Measurements from ENCODE around the gene RASA4B.
A peak's percentile ranks its signal among the peaks of the same experiment; 100 is the strongest.
"Not testable (repeated sequence)": the region's sequence is repeated elsewhere in the genome, so short reads cannot be mapped to it uniquely, and the experiment has no call there.

The RASA4B gene

GRCh38 chr7:102510575-102510974, 7.0 kb downstream of the RASA4B start:
- not testable (repeated sequence) for DNase-seq

- DNase-seq = not testable (repeated sequence)
Observed at GRCh38 chr7:102507410-102508088, 10.0 kb downstream of the RASA4B start.

- not testable (repeated sequence) for DNase-seq
Observed at GRCh38 chr7:102505298-102506185, 12.0 kb downstream of the RASA4B start.

GRCh38 chr7:102503141-102503540, 14.4 kb downstream of the RASA4B start:
- not testable (repeated sequence) for DNase-seq

GRCh38 chr7:102498321-102498720, 19.3 kb downstream of the RASA4B start:
- not testable (repeated sequence) for DNase-seq

GRCh38 chr7:102497308-102497707, 20.3 kb downstream of the RASA4B start:
- DNase-seq = peak; percentile 56

- DNase-seq = peak; percentile 57
Observed at GRCh38 chr7:102496861-102497260, 20.7 kb downstream of the RASA4B start.

- not testable (repeated sequence) for DNase-seq
Observed at GRCh38 chr7:102494473-102495149, 23.0 kb downstream of the RASA4B start.

- DNase-seq = peak; percentile 66
Observed at GRCh38 chr7:102494026-102494425, 23.6 kb downstream of the RASA4B start.

GRCh38 chr7:102493220-102493935, 24.2 kb downstream of the RASA4B start:
- DNase-seq = peak; percentile 58

- peak; percentile 69 for DNase-seq
Observed at GRCh38 chr7:102490529-102491075, 27.0 kb downstream of the RASA4B start.

- DNase-seq = not testable (repeated sequence)
Observed at GRCh38 chr7:102484317-102484716, 33.3 kb downstream of the RASA4B start.

- not testable (repeated sequence) for DNase-seq
Observed at GRCh38 chr7:102481962-102482361, 35.6 kb downstream of the RASA4B start.

- not testable (repeated sequence) for DNase-seq
Observed at GRCh38 chr7:102479982-102480637, 37.5 kb downstream of the RASA4B start.

- DNase-seq = not testable (repeated sequence)
Observed at GRCh38 chr7:102479209-102479584, 38.4 kb downstream of the RASA4B start.

- DNase-seq = peak; percentile 100
Observed at GRCh38 chr7:102478314-102479208, 39.0 kb downstream of the RASA4B start, which contains the start of gene POLR2J. TSS of gene POLR2J (minus strand) at chr7:102478922. CDS start at chr7:102478860, 62 bp downstream.

GRCh38 chr7:102474736-102475435, 42.7 kb downstream of the RASA4B start:
- DNase-seq = not testable (repeated sequence)

GRCh38 chr7:102474116-102474515, 43.5 kb downstream of the RASA4B start:
- not testable (repeated sequence) for DNase-seq

GRCh38 chr7:102473271-102473991, 44.1 kb downstream of the RASA4B start:
- DNase-seq = no peak
